SH-SY5Y (cell line): Measurements from ENCODE around the gene SURF1.

Experiments
- GATA2 ChIP-seq: IDR thresholded peaks from 2 replicates; pipeline ENCODE4 v1.6.1; 2011; ENCODE audit warnings: mild to moderate bottlenecking, low read depth, low read length
- GATA3 ChIP-seq: IDR thresholded peaks from 2 replicates; pipeline ENCODE4 v1.6.1; 2011; ENCODE audit warnings: low read depth, mild to moderate bottlenecking, low read length, moderate library complexity

DNA sequence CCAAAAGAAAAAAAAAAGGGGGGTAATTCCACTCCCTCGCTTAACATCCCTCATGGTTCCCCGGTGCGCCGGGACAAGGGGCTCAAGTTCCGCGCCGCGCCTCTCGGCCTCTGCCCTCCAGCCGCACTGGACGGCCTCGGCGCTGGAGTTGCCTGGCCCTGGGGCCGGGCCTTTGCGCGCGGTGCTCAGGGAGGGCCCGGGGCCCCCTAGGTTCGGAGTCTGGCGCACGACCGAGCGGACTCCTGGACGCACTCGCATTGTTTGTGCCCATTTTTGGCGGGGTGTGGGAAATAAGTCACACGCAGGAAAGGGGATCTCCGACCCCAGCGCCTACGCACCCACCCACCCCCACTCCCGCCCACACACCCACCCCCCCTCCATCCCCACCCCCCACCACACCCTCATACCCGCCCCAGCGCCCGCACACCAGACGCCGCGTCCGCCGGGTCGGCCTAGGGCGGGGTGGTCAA is 8.7 kb downstream of the SURF1 start:
- TF ChIP-seq GATA2 (no peak), GATA3 (no peak)
